ENCODE data around the gene GRB10.

The GRB10 gene

GRCh38 chr7:50650057-50650664 lies 132.5 kb downstream of the GRB10 start:
- in situ Hi-C loops (cut with MboI; ENCODE audit: low pct_unique_long_range_greater_than_20kb, low sequenced_read_pairs, unreplicated experiment): loop anchor here (25.0 kb wide), 1 partner anchor 563 kb away; the partner anchor contains the start of gene ZPBP
- TF ChIP-seq, protein P1, sequence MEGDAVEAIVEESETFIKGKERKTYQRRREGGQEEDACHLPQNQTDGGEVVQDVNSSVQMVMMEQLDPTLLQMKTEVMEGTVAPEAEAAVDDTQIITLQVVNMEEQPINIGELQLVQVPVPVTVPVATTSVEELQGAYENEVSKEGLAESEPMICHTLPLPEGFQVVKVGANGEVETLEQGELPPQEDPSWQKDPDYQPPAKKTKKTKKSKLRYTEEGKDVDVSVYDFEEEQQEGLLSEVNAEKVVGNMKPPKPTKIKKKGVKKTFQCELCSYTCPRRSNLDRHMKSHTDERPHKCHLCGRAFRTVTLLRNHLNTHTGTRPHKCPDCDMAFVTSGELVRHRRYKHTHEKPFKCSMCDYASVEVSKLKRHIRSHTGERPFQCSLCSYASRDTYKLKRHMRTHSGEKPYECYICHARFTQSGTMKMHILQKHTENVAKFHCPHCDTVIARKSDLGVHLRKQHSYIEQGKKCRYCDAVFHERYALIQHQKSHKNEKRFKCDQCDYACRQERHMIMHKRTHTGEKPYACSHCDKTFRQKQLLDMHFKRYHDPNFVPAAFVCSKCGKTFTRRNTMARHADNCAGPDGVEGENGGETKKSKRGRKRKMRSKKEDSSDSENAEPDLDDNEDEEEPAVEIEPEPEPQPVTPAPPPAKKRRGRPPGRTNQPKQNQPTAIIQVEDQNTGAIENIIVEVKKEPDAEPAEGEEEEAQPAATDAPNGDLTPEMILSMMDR (IDR thresholded peaks at IDR 0.05; ENCODE audit: extremely low read depth, insufficient read depth, missing control alignments): no peak
- no peak for DNase-seq (ENCODE audit: low spot score)

GRCh38 chr7:50649259-50649885 lies 133.3 kb downstream of the GRB10 start:
- DNase-seq (ENCODE audit: low spot score): no peak
- in situ Hi-C loops (cut with MboI; ENCODE audit: low pct_unique_long_range_greater_than_20kb, low sequenced_read_pairs, unreplicated experiment): no loop called here
- TF ChIP-seq, protein P1 (IDR thresholded peaks at IDR 0.05; ENCODE audit: extremely low read depth, insufficient read depth, missing control alignments): no peak

- DNase-seq (ENCODE audit: low spot score): no peak
- TF ChIP-seq, protein P1 (IDR thresholded peaks at IDR 0.05; ENCODE audit: extremely low read depth, insufficient read depth, missing control alignments): no peak
- in situ Hi-C loops (cut with MboI; ENCODE audit: low pct_unique_long_range_greater_than_20kb, low sequenced_read_pairs, unreplicated experiment): no loop called here
These were observed 134.0 kb downstream of the GRB10 start for GRCh38 chr7:50648570-50649169.

- TF ChIP-seq, protein P1 (IDR thresholded peaks at IDR 0.05; ENCODE audit: extremely low read depth, insufficient read depth, missing control alignments): no peak
- in situ Hi-C loops (cut with MboI; ENCODE audit: low pct_unique_long_range_greater_than_20kb, low sequenced_read_pairs, unreplicated experiment): no loop called here
These were observed 134.6 kb downstream of the GRB10 start for GRCh38 chr7:50648076-50648475.

GRCh38 chr7:50647286-50647980 lies 135.3 kb downstream of the GRB10 start:
- TF ChIP-seq, protein P1 (IDR thresholded peaks at IDR 0.05; ENCODE audit: extremely low read depth, insufficient read depth, missing control alignments): no peak
- no peak for DNase-seq (ENCODE audit: low spot score)
- in situ Hi-C loops (cut with MboI; ENCODE audit: low pct_unique_long_range_greater_than_20kb, low sequenced_read_pairs, unreplicated experiment): no loop called here

More at GRCh38 chr7:50648076-50648475, 134.6 kb downstream of the GRB10 start:
- DNase-seq (ENCODE audit: low spot score): no peak

GRCh38 chr7:50646069-50646468 lies 136.6 kb downstream of the GRB10 start:
- TF ChIP-seq, protein P1 (IDR thresholded peaks at IDR 0.05; ENCODE audit: extremely low read depth, insufficient read depth, missing control alignments): no peak
- no peak for DNase-seq (ENCODE audit: low spot score)
- in situ Hi-C loops (cut with MboI; ENCODE audit: low pct_unique_long_range_greater_than_20kb, low sequenced_read_pairs, unreplicated experiment): no loop called here
